Bronchial smooth muscle cell (primary cell): ENCODE results near the gene DRAM2. TPM values are rescaled to one million over a fixed set of nuclear protein-coding genes. Genes with fewer than 3 reads are reported as not detected.

ENCODE experiments used
- total RNA-seq: library from RNA; depleted of rRNA; stranded (reverse); fragments of >200 nt; gene quantifications from 2 replicates; pipeline ENCODE4 v1.2.1, GENCODE V29; 2014

The DRAM2 gene
- 43.5 and 58.5 TPM in 2 replicates for total RNA-seq

DNA sequence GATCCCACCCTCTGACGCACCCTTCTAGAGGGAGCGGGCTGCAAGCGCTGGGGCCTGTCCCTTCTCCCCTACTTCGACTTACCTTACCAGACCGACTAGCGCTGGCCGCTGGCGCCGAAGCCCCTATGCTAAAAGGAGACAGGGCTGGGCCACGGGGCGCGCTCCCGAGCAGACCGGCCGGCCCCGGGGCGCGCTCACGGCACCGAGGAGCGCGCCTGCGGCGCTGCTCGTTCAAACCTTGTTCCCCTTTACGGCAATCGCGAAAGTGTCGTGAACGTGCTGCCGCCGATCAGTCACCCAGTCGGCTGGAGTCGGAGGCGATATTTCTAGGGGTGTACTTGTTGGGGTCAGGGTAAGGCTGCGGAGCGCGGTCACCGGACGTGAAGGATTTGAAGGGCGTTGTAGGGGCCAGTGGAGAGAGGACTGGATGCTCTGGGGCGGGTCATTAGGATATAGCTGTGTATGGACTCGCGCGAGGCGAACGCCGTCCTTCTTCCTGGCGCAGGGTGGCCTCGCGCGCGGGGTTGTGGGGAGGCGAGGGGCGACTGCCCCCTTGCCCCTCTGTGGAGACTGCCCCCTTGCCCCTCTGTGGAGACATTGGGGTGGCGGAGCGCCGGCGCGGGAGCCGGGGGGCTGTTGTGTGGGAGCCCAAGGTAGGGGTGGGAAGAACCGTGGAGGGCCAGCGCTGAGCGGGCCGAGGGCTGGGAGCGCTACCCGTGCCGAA is at the start of gene DRAM2, which contains the start of gene CEPT1:
Gene DRAM2 (minus strand): TSS at position 138 of the 724 bp plus-strand sequence. CDS start 8,539 bp downstream, outside the sequence.
Gene CEPT1 (plus strand): TSS at position 268 of the 724 bp plus-strand sequence. CDS start 7,492 bp downstream, outside the sequence.

Other genes with a start within 250 kb of the DRAM2 start
- 3.8 and 8.4 TPM in 2 replicates for gene LRIF1, start 176.2 kb downstream of the DRAM2 start, total RNA-seq
- 33.2 and 38.5 TPM in 2 replicates for gene CEPT1, start 130 bp upstream of the DRAM2 start, total RNA-seq
- gene DENND2D, start 60.6 kb upstream of the DRAM2 start, total RNA-seq: 5.7 and 8.9 TPM in 2 replicates
- gene CHI3L2, start 87.6 kb upstream of the DRAM2 start, total RNA-seq: 5.7 and 8.8 TPM in 2 replicates
- 0.26 TPM in 1 of 2 replicates, not detected in the other for gene CHIA, start 150.8 kb upstream of the DRAM2 start, total RNA-seq